WTC11 (cell line): Measurements from ENCODE around the gene MAGEB17. TPM values are rescaled to one million over a fixed set of nuclear protein-coding genes. Genes with fewer than 3 reads are reported as not detected.

Experiments used
- ATAC-seq: fragments of 200-7000 bp; cut with Tn5 transposase; 2 replicates; pipeline ENCODE4 v1.10.0; 2021; ENCODE audit warnings: mild to moderate bottlenecking, moderate library complexity
- CTCF ChIA-PET: fragments of 300-600 bp; sonication (Branson Sonifier 250); formaldehyde crosslinking; loops from one replicate; lab custom pipeline; 2021; ENCODE audit warnings: antibody characterized with exemption; lab: Charles Lee
- POLR2A ChIA-PET: fragments of 350-600 bp; sonication (Branson Sonifier 250); formaldehyde crosslinking; loops from one replicate; lab custom pipeline; 2021; ENCODE audit warnings: antibody characterized with exemption; lab: Charles Lee
- DNase-seq: peaks from one replicate; pipeline ENCODE4 v3.0.0; 2021; ENCODE audit warnings: low spot score
- H3K27ac Mint-ChIP-seq: 2 replicates; pipeline ENCODE4 v1.8.0; 2021; ENCODE audit warnings: mixed read lengths
- H3K27me3 Mint-ChIP-seq: 2 replicates; pipeline ENCODE4 v1.8.0; 2021; ENCODE audit warnings: low read depth, mild to moderate bottlenecking, moderate library complexity, mixed read lengths
- H3K36me3 Mint-ChIP-seq: 2 replicates; pipeline ENCODE4 v1.8.0; 2021; ENCODE audit warnings: mixed read lengths
- H3K4me1 Mint-ChIP-seq: 2 replicates; pipeline ENCODE4 v1.8.0; 2022; ENCODE audit warnings: mixed read lengths
- H3K4me3 Mint-ChIP-seq: 2 replicates; pipeline ENCODE4 v1.8.0; 2021; ENCODE audit warnings: mild to moderate bottlenecking, moderate library complexity, mixed read lengths
- H3K9me3 Mint-ChIP-seq: 2 replicates; pipeline ENCODE4 v1.8.0; 2021; ENCODE audit warnings: mixed read lengths
- ETV6 ChIP-seq: sonication (generic); formaldehyde crosslinking; IDR thresholded peaks from 2 replicates; pipeline ENCODE4 v1.8.1; 2022; ENCODE audit warnings: mild to moderate bottlenecking, missing genetic modification reagents
- FOXP1 ChIP-seq: sonication (generic); formaldehyde crosslinking; IDR thresholded peaks from 2 replicates; pipeline ENCODE4 v1.8.0; 2022; ENCODE audit warnings: missing genetic modification reagents, mild to moderate bottlenecking, moderate library complexity, borderline replicate concordance
- GABPB1 ChIP-seq: sonication (generic); formaldehyde crosslinking; IDR thresholded peaks from 2 replicates; pipeline ENCODE4 v1.8.1; 2023; ENCODE audit warnings: mild to moderate bottlenecking, missing genetic modification reagents
- MXD4 ChIP-seq: fragments of 250-450 bp; sonication (Bioruptor Pico); IDR thresholded peaks from 2 replicates; pipeline ENCODE4 v1.8.0; 2021; ENCODE audit warnings: mild to moderate bottlenecking, moderate library complexity, borderline replicate concordance
- NFYB ChIP-seq: sonication (generic); formaldehyde crosslinking; conservative IDR thresholded peaks from 2 replicates; pipeline ENCODE4 v1.8.0; 2022; ENCODE audit warnings: low read depth, missing genetic modification reagents
- NR1H2 ChIP-seq: sonication (generic); formaldehyde crosslinking; IDR thresholded peaks from 2 replicates; pipeline ENCODE4 v1.9.0; 2021; ENCODE audit warnings: mild to moderate bottlenecking, moderate library complexity, missing genetic modification reagents
- NR2C2 ChIP-seq: sonication (generic); formaldehyde crosslinking; IDR thresholded peaks from 2 replicates; pipeline ENCODE4 v1.8.0; 2022; ENCODE audit warnings: mild to moderate bottlenecking, missing genetic modification reagents
- OVOL2 ChIP-seq: fragments of 250-450 bp; sonication (Bioruptor Pico); IDR thresholded peaks from 2 replicates; pipeline ENCODE4 v1.9.0; 2021; ENCODE audit warnings: mild to moderate bottlenecking, borderline replicate concordance
- PRRX2 ChIP-seq: fragments of 250-450 bp; sonication (Bioruptor Pico); IDR thresholded peaks from 2 replicates; pipeline ENCODE4 v1.8.0; 2021; ENCODE audit warnings: mild to moderate bottlenecking
- SMAD4 ChIP-seq: sonication (generic); formaldehyde crosslinking; IDR thresholded peaks from 2 replicates; pipeline ENCODE4 v1.8.0; 2022; ENCODE audit warnings: mild to moderate bottlenecking, missing genetic modification reagents
- SOX15 ChIP-seq: fragments of 250-450 bp; sonication (Bioruptor Pico); IDR thresholded peaks from 2 replicates; pipeline ENCODE4 v1.9.0; 2021; ENCODE audit warnings: mild to moderate bottlenecking
- TCF7 ChIP-seq: sonication (generic); formaldehyde crosslinking; IDR thresholded peaks from 2 replicates; pipeline ENCODE4 v1.8.0; 2022; ENCODE audit warnings: mild to moderate bottlenecking, low read depth, missing genetic modification reagents, moderate library complexity
- TP53 ChIP-seq: sonication (generic); formaldehyde crosslinking; IDR thresholded peaks from 2 replicates; pipeline ENCODE4 v1.8.1; 2023; ENCODE audit warnings: mild to moderate bottlenecking, missing genetic modification reagents
- ZNF219 ChIP-seq: sonication (generic); formaldehyde crosslinking; IDR thresholded peaks from 2 replicates; pipeline ENCODE4 v1.8.0; 2023; ENCODE audit warnings: missing genetic modification reagents, mild to moderate bottlenecking, borderline replicate concordance
- ZNF317 ChIP-seq: sonication (generic); formaldehyde crosslinking; IDR thresholded peaks from 2 replicates; pipeline ENCODE4 v1.8.1; 2023; ENCODE audit warnings: low read depth, mild to moderate bottlenecking, moderate library complexity, missing genetic modification reagents, borderline replicate concordance
- ZNF423 ChIP-seq: fragments of 250-450 bp; sonication (Bioruptor Pico); IDR thresholded peaks from 2 replicates; pipeline ENCODE4 v2.1.2; 2022; ENCODE audit warnings: mild to moderate bottlenecking, moderate library complexity
- total RNA-seq: library from RNA; stranded (reverse); gene quantifications from 3 replicates; pipeline ENCODE4 v1.2.3, GENCODE V29; 2021
- TF ChIP-seq, protein P1 (sequence below): sonication (generic); formaldehyde crosslinking; conservative IDR thresholded peaks from 2 replicates; pipeline ENCODE4 v1.8.1; 2022; ENCODE audit warnings: mild to moderate bottlenecking, missing genetic modification reagents
- TF ChIP-seq, protein P2 (sequence below): fragments of 200-600 bp; IDR thresholded peaks from 2 replicates; pipeline ENCODE4 v1.8.0; 2022; ENCODE audit warnings: antibody characterized with exemption
- TF ChIP-seq, protein P3 (sequence below): sonication (generic); formaldehyde crosslinking; IDR thresholded peaks from 2 replicates; pipeline ENCODE4 v1.8.1; 2023; ENCODE audit warnings: mild to moderate bottlenecking, moderate library complexity, missing genetic modification reagents
- TF ChIP-seq, protein P4 (sequence below): sonication (generic); formaldehyde crosslinking; IDR thresholded peaks from 2 replicates; pipeline ENCODE4 v1.8.0; 2022; ENCODE audit warnings: missing genetic modification reagents
- TF ChIP-seq, protein P5 (sequence below): fragments of 250-450 bp; sonication (Bioruptor Pico); IDR thresholded peaks from 2 replicates; pipeline ENCODE4 v1.9.0; 2021; ENCODE audit warnings: mild to moderate bottlenecking
- TF ChIP-seq, protein P6 (sequence below): sonication (generic); formaldehyde crosslinking; IDR thresholded peaks from 2 replicates; pipeline ENCODE4 v1.8.1; 2022; ENCODE audit warnings: missing genetic modification reagents, borderline replicate concordance

The MAGEB17 gene
- total RNA-seq, 1 experiment from 2014 or later, result 0.63 TPM

DNA sequence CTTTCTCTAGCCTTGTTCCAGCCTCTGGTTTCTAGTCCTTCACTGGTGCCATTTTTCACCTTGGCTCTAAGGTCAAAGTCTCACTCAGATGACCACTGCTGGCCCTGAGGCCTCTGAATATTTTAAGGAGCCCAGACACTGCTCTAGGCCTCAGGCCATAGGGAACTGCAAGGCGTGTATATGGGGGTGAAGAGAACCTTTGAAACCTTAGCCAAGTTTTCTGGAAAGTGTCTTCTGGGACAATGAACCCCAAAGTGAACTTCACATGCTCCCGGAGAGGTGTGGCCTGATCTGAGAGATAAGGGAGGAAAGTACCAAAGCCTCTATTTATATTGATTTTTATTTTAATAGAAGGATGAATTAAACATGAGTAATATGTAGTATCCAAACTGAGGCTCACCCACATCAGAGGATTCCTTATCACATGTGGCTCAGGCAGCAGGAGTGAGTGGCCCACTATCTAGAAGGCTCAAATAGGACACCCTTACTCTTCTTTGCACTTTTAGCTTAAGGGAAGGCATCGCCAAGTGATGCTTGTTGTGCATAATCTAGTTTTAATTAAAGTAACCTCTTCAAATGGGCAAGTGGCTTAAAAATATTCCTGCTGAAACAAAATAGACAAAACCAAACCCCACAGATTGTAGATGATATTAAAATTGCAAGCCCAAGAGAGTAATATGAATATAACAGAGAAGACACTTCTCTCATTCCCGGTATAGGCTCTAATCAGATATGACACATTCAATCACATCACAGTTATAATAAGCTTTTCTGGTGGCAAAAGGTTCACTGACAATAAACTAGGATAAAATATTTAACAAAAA is 25.6 kb upstream of the MAGEB17 start:
- peak overlapping the region; percentile 33; the same call in 1 of the 2 replicates for H3K27ac Mint-ChIP-seq
- CTCF ChIA-PET, result no interaction called here
- no peak overlapping the region for H3K4me3 Mint-ChIP-seq
- peaks cover 24% of the 10 kb centered on the region for H3K9me3 Mint-ChIP-seq
- DNase-seq (no peak), ATAC-seq (no peak)
- no peaks in the 10 kb centered on the region for H3K27me3 Mint-ChIP-seq
- no peak for TF ChIP-seq ZNF219
- TF ChIP-seq ZNF423 (CRISPR knock-in tag), result no peak
- TF ChIP-seq NFYB (CRISPR knock-in tag), result no peak
- TF ChIP-seq, protein P1, sequence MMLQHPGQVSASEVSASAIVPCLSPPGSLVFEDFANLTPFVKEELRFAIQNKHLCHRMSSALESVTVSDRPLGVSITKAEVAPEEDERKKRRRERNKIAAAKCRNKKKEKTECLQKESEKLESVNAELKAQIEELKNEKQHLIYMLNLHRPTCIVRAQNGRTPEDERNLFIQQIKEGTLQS, result no peak
- TF ChIP-seq, protein P2, sequence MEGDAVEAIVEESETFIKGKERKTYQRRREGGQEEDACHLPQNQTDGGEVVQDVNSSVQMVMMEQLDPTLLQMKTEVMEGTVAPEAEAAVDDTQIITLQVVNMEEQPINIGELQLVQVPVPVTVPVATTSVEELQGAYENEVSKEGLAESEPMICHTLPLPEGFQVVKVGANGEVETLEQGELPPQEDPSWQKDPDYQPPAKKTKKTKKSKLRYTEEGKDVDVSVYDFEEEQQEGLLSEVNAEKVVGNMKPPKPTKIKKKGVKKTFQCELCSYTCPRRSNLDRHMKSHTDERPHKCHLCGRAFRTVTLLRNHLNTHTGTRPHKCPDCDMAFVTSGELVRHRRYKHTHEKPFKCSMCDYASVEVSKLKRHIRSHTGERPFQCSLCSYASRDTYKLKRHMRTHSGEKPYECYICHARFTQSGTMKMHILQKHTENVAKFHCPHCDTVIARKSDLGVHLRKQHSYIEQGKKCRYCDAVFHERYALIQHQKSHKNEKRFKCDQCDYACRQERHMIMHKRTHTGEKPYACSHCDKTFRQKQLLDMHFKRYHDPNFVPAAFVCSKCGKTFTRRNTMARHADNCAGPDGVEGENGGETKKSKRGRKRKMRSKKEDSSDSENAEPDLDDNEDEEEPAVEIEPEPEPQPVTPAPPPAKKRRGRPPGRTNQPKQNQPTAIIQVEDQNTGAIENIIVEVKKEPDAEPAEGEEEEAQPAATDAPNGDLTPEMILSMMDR, result no peak
- TF ChIP-seq FOXP1 (CRISPR knock-in tag), result no peak
- TF ChIP-seq, protein P3, sequence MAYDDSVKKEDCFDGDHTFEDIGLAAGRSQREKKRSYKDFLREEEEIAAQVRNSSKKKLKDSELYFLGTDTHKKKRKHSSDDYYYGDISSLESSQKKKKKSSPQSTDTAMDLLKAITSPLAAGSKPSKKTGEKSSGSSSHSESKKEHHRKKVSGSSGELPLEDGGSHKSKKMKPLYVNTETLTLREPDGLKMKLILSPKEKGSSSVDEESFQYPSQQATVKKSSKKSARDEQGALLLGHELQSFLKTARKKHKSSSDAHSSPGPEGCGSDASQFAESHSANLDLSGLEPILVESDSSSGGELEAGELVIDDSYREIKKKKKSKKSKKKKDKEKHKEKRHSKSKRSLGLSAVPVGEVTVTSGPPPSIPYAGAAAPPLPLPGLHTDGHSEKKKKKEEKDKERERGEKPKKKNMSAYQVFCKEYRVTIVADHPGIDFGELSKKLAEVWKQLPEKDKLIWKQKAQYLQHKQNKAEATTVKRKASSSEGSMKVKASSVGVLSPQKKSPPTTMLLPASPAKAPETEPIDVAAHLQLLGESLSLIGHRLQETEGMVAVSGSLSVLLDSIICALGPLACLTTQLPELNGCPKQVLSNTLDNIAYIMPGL (CRISPR knock-in tag), result no peak
- TF ChIP-seq GABPB1 (CRISPR knock-in tag), result no peak
- no peak for TF ChIP-seq SOX15 (CRISPR knock-in tag)
- no peak for TF ChIP-seq MXD4
- TF ChIP-seq ETV6 (CRISPR knock-in tag), result no peak
- no peak for TF ChIP-seq NR1H2
- TF ChIP-seq ZNF317 (CRISPR knock-in tag), result no peak
- TF ChIP-seq SMAD4 (CRISPR knock-in tag), result no peak
- TF ChIP-seq NR2C2 (CRISPR knock-in tag), result no peak
- POLR2A ChIA-PET, result no interaction called here
- peaks cover 33% of the 10 kb centered on the region for H3K36me3 Mint-ChIP-seq
- H3K4me1 Mint-ChIP-seq, result peaks cover 6% of the 10 kb centered on the region

DNA sequence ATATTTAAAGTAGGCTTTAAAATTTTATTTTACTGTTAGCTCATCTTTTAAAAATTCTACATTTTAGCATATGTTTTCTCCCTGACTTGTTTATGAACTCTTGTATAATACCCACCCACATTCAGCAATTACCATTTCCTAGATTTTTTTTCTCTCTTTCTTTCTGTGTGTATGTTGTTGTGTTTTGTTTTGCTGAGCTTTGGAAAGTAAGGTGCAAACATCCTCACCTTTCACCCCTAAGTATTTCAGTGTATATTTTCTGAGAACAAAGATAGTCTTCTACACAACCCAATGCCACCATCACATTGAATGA is 25.1 kb upstream of the MAGEB17 start:
- ATAC-seq (no peak), DNase-seq (no peak)
- H3K27me3 Mint-ChIP-seq, result no peaks in the 10 kb centered on the region
- CTCF ChIA-PET, result no interaction called here
- H3K27ac Mint-ChIP-seq, result no peak overlapping the region
- POLR2A ChIA-PET, result no interaction called here
- peaks cover 24% of the 10 kb centered on the region for H3K9me3 Mint-ChIP-seq
- no peak for TF ChIP-seq PRRX2 (CRISPR knock-in tag)
- TF ChIP-seq, protein P4, sequence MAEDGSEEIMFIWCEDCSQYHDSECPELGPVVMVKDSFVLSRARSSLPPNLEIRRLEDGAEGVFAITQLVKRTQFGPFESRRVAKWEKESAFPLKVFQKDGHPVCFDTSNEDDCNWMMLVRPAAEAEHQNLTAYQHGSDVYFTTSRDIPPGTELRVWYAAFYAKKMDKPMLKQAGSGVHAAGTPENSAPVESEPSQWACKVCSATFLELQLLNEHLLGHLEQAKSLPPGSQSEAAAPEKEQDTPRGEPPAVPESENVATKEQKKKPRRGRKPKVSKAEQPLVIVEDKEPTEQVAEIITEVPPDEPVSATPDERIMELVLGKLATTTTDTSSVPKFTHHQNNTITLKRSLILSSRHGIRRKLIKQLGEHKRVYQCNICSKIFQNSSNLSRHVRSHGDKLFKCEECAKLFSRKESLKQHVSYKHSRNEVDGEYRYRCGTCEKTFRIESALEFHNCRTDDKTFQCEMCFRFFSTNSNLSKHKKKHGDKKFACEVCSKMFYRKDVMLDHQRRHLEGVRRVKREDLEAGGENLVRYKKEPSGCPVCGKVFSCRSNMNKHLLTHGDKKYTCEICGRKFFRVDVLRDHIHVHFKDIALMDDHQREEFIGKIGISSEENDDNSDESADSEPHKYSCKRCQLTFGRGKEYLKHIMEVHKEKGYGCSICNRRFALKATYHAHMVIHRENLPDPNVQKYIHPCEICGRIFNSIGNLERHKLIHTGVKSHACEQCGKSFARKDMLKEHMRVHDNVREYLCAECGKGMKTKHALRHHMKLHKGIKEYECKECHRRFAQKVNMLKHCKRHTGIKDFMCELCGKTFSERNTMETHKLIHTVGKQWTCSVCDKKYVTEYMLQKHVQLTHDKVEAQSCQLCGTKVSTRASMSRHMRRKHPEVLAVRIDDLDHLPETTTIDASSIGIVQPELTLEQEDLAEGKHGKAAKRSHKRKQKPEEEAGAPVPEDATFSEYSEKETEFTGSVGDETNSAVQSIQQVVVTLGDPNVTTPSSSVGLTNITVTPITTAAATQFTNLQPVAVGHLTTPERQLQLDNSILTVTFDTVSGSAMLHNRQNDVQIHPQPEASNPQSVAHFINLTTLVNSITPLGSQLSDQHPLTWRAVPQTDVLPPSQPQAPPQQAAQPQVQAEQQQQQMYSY, result no peak
- no peak for TF ChIP-seq TCF7 (CRISPR knock-in tag)
- no peak for TF ChIP-seq NR1H2
- no peak for TF ChIP-seq NFYB (CRISPR knock-in tag)
- no peak for TF ChIP-seq TP53 (CRISPR knock-in tag)
- TF ChIP-seq, protein P5, sequence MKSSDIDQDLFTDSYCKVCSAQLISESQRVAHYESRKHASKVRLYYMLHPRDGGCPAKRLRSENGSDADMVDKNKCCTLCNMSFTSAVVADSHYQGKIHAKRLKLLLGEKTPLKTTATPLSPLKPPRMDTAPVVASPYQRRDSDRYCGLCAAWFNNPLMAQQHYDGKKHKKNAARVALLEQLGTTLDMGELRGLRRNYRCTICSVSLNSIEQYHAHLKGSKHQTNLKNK (CRISPR knock-in tag), result no peak
- no peak for TF ChIP-seq ZNF219
- TF ChIP-seq, protein P6, sequence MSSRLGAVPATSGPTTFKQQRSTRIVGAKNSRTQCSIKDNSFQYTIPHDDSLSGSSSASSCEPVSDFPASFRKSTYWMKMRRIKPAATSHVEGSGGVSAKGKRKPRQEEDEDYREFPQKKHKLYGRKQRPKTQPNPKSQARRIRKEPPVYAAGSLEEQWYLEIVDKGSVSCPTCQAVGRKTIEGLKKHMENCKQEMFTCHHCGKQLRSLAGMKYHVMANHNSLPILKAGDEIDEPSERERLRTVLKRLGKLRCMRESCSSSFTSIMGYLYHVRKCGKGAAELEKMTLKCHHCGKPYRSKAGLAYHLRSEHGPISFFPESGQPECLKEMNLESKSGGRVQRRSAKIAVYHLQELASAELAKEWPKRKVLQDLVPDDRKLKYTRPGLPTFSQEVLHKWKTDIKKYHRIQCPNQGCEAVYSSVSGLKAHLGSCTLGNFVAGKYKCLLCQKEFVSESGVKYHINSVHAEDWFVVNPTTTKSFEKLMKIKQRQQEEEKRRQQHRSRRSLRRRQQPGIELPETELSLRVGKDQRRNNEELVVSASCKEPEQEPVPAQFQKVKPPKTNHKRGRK (CRISPR knock-in tag), result no peak
- TF ChIP-seq OVOL2 (CRISPR knock-in tag), result no peak
- peaks cover 6% of the 10 kb centered on the region for H3K4me1 Mint-ChIP-seq
- peaks cover 33% of the 10 kb centered on the region for H3K36me3 Mint-ChIP-seq
- no peak overlapping the region for H3K4me3 Mint-ChIP-seq
